CD4-positive, alpha-beta T cell treated with Interleukin-17A for 4 hours (primary cell): ENCODE data around the gene DDX24.
A peak's percentile ranks its signal among the peaks of the same experiment; 100 is the strongest.

ENCODE experiments used
- DNase-seq: peaks from one replicate; pipeline ENCODE4 v3.0.0-alpha.2; 2020; ENCODE audit warnings: mixed read lengths

DDX24 gene, protein sequence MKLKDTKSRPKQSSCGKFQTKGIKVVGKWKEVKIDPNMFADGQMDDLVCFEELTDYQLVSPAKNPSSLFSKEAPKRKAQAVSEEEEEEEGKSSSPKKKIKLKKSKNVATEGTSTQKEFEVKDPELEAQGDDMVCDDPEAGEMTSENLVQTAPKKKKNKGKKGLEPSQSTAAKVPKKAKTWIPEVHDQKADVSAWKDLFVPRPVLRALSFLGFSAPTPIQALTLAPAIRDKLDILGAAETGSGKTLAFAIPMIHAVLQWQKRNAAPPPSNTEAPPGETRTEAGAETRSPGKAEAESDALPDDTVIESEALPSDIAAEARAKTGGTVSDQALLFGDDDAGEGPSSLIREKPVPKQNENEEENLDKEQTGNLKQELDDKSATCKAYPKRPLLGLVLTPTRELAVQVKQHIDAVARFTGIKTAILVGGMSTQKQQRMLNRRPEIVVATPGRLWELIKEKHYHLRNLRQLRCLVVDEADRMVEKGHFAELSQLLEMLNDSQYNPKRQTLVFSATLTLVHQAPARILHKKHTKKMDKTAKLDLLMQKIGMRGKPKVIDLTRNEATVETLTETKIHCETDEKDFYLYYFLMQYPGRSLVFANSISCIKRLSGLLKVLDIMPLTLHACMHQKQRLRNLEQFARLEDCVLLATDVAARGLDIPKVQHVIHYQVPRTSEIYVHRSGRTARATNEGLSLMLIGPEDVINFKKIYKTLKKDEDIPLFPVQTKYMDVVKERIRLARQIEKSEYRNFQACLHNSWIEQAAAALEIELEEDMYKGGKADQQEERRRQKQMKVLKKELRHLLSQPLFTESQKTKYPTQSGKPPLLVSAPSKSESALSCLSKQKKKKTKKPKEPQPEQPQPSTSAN

DNA sequence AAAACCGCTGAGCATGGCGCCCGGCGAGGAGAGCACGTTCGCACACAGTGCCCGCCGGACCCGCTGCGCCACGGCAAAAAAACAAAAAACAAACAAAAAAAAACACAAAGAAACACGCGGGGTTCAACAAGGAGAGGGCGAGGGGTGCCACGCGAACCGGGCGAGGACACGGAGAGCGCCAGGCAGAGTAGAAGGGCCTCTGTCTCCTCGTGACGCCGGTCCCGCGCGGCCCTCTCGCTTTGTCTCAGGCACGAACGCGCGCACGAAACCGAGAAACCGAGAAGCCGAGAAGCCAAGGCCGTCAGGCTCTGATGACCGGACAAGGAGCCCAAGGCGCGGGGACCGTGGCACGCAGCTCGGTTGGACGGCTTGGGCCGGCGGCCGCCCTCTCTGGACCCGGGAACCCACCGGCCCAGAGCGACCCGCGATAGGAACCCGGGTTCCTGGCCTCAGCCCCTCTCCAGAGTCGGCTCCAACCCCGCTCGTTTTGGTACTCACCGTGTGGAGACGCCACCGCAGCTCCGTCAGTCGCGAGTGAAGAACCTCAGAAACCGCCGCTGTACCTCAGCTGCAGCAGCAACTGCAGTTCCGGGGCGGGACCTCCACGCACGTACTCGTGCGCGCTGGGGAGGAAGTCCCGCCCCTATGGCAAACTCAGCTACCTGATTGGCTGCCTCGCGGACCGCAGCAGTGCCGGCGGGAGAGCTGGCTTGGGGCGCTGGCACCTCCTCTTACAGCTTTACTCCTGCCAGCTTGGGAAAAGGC, at the start of gene DDX24, which contains the start of gene IFI27L1:
Gene DDX24, minus strand, starts transcription at position 582 of the 765 bp plus-strand sequence. CDS start 1,460 bp downstream, outside the sequence.
Gene IFI27L1, plus strand, starts transcription at position 690 of the 765 bp plus-strand sequence. CDS start 15,628 bp downstream, outside the sequence.
- DNase-seq: peak; percentile 98

DNA sequence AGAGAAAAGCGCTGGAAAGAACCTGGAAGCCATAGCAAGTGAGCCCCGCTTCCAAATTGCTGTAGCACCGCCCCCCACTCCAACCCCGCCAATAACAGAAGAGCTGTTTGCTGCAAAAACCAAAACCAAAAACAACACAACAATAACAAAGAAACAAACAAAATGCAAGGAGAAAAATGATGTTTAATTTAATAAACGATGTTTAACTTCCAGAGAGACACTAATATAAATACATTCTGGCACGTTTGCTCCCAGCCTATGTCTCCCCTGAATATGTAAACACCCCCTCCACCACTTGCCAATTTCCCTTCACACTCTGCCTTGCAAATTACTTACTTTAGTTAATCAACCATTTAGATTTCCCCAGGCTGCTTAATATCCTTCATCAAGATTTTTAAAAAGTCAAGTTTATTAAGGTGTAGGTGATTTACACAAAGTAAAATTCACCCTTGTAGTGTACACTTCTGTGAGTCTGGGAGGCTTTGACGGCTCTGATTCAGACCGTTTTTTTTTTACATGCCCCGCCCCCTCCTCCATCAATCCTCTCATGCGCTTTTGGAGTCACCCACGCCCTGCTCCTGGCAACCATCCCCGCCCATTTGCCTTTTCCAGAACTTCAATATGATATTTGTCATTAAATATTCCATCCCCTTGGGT, 48.9 kb upstream of the DDX24 start:
- DNase-seq: peak; percentile 67

DNA sequence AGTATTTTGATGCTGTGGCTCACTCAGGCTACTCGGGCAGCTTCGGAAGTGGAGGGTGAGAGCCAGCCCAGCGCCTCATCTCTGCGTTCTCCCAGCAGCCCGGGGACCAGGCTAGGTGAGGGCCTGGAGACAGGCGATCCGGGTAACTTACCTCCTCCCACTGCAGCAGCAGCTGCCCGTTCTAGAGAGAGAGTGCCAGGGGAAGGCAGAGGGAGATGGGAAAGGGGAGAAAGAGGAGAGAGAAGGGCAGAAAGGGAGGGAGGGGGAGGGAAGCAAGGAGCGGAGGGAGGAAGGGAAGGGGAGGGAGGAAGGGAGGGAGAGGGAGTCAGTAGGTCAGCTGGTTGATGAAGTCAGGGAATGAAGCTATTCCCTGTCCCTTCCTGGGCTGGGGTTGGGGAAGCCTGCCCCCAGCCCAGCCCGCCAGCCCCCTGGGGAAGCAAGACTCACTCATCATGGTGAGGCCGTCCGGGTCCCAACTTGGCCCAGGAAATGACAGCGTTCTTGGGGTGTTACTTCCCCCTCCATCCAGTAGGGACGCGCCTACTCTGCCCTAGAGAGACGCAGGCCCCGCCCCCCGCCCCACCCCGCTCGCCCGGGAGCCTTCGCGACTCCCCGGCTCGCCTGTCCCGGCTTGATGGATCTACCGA, 48.2 kb upstream of the DDX24 start, which contains the start of gene IFI27L2:
Gene IFI27L2, minus strand, starts transcription at position 494 of the 647 bp plus-strand sequence. Its CDS starts 40 bp downstream, at position 454.
- DNase-seq: peak; percentile 85

DNA sequence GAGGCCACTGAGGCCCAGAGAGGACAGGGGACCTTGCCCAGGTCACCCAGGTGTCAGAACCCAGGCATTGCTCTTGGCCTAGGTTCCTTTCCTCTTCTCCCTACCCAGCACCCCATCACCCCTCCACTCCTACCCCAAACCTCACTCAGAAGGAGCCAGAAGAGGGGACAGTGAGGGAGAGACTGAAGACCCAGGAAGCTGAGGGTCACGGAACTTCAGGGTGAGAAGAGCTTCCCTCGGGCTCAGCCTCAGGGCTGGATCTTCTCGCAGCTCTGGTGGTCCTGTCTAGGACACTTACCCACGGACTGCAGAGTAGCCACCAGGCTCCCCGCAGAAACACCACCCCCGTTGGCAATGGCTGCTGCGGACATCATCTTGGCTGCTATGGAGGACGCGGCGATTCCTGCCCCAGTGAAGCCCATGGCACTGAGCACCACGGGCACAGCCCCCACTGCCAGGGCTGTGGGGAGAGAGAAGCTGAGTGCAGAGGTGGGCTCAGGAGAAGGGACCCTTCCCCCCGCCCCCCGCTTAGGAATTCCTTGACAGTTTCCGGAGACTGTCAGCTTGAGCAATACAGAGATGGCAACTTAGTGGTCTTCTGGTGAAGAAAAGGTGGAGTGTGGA, 47.3 kb upstream of the DDX24 start:
- DNase-seq: no peak

DNA sequence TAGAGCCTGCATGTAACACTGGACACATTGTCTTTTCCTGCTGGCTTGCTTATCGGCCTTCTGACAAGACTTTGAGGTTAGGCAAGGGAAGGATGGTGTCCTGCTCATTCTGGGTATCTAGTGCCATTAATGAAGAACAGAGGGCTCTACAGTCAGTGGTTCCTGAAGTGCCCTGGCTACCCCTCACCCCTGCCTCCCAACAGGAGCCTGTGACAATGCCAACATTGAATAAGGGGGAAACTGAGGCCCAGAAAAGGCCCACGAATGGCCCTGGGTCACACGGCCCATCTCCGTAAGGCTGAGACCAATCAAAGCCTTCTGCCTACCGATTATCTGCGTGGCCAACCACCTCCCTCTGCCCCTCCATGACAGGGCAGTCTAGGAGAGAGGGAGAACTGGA, 46.3 kb upstream of the DDX24 start:
- DNase-seq: no peak

DNA sequence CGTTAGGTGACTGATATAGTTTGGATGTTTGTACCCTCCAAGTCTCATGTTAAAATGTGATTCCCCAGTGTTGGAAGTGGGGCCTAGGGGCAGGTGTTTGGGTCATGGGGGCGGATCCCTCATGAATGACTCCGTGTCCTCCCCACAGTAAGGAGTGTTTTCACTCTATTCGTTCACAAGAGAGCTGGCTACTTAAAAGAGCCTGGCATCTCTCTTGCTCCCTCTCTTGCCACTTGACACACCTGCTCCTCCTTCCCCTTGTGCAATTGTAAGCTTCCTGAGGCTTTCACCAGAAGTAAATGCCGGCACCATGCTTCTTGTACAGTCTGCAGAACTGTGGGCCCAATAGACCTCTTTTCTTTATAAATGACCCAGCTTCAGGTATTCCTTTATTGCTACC, 45.8 kb upstream of the DDX24 start:
- DNase-seq: no peak

DNA sequence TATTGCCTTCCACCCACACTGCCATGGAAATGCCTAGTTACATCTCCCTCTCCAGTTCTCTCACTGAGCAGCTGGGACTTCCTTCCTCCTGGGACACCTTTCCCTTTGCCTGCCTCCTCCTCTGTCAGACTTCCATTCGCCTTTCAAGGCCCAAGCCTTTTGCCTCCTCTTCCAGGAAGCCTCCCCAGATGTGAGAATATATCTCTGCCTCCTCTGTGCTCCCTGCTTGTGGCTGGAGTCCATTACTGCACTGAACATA, 45.3 kb upstream of the DDX24 start:
- DNase-seq: no peak

DNA sequence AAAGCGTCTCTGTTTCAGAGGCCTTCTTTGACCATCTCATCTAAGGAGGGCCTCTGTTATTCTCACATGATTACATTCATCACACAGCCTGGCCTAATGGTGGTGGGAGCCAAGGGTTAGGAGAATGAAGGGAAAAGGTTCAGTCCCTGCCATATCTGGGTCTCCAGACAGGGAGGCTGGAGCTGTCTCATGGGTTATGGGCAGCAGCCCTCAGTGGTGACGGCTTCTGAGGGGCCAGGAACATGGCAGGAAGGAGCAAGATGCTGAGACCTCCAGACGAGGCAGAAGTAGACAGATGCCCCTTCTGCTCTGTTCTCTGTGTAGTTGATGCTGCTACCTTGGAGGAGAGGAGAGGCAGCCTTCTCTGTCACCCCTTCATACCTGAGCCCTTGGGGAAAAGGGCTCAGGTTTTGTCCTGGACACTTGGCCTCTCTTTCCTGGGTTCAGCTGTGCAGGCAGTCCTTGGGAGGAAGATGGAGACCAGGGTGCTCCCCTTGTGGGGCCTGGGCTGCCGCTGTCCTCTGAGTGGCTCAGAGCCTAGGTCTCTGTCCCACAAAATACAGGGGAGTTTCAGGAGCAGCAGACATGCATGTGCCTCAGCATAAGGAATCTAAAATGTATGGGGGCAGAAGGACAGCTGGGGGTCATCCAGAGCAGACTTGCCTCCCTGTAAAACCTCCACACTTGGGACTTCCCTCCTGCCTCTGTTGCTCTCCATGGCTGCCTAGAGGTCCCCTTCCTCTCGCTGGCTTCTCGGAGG, 44.8 kb upstream of the DDX24 start:
- DNase-seq: no peak

DNA sequence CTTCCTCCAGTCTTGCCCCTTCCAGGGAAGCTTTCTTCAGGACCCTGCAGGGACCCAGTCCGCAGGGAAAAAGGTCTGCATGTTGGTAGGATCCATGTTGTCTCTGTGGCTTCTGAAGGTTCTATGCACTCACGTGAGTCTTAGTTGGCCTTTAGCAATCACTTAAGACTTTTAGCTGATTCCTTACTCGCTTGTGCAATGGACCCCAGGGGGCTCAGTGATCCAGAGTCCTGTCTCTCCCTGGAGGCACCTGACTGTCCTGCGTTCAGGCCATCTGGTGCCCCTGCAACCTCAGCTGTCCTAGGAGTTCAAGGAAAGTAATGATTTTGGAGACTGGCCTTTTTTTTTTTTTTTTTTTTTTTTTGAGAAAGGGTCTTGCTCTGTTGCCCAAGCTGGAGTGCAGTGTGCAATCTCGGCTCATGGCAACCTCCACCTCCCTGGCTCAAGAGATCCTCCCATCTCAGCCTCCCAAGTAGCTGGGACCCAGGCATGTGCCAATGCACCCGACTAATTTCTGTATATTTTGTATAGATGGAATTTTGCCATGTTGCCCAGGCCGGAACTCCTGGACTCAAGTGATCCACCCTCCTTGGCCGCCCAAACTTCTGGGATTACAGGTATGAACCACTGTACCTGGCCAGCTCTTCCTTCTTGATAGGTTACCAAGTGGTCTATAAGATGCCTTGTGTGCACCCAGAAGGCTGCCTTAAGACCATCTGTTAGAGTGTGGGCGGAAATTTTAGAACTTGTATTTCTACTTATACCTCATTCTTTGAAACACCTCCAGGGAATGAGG, 43.8 kb upstream of the DDX24 start:
- no peak for DNase-seq

DNA sequence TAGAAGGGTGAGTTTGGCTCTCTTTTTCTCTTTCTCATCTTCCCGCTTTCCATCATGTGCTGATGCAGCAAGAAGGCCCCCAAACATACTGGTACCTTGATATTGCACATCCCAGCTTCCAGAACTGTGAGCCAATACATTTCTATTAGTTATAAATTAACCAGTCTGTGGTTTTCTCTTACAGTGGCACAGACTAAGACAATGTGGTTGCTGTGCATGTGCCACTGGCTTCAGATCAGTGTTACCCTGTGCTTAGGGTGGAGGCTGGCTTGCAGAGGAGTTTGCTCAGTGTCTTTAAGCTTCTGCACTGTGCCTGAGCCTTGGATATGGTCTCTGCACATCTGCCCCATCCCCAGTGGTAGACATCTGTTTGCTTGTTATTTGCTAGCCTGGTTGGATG, 42.9 kb upstream of the DDX24 start:
- DNase-seq: no peak

DNA sequence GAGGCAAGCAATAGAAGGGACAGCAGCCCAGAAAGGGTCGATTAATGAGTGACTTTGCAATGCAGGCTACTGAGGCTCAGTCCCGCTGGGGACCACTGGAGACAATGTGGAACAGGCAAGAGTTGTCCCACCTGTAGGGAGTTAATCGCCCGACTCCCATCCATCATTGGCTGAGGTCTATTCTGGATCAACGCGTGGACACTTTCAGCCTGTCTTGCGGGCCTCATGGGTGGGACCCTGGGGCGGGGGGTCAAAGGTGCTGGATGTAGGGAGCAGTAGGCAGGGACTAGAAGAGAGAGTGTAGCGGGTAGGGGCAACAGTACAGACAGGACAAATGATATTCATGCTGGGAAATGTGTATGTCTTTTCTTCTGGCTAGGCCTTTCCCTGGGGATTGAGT, 42.3 kb upstream of the DDX24 start:
- no peak for DNase-seq

DNA sequence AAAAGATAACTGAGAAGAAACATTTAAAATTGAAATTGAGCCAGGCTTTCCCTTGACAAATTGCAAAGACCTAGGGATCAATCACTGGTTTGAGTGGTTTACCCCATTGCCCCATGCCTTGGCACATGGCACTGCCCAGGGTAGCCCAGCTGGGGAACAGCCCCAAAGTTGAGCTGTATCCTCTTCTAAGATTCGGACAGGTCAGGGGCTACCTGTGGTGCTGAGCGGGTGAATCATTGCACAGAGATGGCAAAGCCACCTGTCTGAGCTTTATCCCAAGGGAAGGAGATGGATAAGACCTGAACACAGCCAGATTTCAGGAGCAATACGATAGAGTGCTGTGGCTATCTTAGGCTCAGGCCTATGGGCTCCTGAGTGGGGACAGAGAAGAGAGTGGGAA, 41.4 kb upstream of the DDX24 start:
- no peak for DNase-seq

DNA sequence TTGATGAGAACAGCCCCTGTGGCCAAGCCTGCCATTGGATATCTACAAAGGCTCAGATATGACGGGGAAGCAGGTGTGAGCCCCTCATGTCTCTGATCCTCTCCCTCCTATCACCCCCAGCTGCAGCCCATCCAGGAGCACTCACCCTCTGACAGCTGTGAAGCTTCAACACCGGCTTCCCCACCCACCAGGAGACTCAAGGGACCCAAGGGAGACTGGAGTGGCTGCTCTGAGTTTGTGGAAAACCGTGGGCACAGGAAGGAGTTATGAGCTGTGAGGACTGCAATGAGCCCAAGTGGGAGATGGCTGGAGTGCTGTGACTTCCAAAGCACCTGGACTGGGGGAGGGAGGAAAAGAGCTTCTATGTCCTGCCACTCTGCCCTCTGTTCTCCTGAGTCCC, 40.5 kb upstream of the DDX24 start:
- DNase-seq: no peak

DNA sequence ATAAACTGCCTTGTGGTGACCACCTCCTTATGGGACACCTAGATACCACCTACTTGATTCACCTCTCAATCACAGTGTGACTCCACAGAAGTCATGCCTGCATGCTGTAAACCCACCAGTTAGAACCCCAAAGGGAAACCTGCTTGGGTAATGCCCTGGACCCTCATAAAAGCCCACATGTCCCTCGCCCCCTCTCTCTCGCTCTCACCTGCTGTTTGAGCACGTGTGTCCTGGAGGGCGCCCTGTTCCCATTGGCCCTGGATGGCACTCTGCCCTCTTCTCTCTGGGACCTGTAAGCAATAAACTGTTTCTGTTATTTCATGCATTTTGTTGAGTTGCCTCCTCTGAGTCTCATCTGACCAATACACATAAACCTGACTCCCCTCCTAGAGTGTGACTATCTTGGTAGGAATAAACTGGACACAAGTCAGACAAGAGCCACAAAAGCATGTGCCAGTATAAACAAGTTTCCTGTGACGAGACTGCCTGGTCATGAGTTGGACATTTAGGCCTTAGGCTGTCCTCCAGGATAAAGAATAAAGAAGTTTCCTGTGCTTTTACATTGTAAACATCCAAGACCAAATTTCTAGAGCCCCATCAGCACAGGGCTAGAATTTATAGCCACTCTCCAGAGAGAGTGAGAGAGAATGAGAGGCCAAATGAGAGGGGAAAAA, 39.8 kb upstream of the DDX24 start:
- DNase-seq: no peak

DNA sequence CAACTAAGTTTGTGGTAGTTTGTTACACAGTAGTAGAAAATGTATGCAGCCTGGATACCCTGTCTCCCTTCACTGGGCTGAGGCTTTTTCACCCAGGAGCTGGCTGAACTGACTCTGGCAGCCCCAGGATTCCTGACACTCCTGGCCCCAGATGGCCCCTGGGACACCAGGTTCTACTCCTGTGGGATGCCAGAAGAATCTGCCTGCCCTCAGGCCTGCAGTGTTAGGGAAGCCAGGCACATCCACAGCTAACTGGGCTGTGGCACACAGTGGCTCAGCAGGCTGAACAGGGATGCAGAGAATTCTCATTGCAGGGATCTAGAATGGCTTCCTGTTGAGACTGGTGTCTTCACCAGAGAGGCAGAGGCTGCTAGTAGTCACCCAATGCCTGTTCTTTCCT, 38.1 kb upstream of the DDX24 start:
- DNase-seq: no peak

DNA sequence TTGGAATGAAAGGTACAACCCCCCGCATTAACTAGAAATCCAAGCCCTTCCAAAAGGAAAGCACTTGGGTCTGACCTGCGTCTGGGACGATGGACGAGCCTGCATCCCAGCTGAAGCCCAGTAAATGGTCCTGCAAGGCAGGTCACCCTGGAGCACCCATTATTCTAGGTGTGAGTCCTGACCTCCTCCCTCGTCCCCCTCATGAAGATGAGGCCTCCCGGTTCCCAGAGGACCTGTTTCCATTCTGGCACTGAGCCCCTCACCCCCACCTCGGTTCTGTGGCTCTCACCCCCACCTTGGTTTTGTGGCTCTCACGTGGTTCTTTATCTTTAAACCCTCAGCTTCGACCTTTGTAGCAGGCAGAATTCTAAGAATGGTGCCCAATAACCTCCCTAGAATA, 36.9 kb upstream of the DDX24 start:
- no peak for DNase-seq

DNA sequence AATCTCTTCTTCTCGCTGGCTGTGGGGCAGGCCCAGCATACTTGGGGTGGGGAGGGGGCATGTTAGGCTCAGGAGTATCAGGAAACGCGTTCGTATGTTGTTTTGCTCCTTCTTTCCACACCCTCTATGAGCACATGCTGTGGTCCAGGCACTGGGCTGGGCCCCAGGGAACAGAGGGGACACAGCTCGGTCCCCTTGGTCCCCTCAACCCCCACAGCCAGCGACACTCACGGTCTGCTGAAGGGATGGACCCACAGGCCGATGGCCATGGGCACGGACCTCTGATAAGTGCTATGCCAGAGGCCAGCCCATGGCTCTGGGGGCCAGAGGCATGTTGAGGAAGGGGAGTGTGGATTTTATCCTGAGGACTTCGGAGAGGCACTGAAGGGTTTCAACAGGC, 35.7 kb upstream of the DDX24 start:
- no peak for DNase-seq

DNA sequence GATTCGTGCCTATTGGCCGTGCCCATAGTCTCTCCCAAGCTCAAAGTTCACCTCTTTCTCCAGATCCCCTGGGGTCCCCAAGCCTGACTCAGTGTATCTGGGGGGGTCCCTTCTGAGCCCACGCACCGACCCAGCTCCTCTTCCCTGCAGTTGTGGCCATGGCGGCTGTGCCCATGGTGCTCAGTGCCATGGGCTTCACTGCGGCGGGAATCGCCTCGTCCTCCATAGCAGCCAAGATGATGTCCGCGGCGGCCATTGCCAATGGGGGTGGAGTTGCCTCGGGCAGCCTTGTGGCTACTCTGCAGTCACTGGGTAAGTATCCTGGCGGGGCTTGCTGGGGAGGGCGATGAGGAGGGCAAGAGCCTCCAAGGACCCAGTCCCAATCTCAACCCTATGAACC, 34.6 kb upstream of the DDX24 start:
- DNase-seq: no peak

DNA sequence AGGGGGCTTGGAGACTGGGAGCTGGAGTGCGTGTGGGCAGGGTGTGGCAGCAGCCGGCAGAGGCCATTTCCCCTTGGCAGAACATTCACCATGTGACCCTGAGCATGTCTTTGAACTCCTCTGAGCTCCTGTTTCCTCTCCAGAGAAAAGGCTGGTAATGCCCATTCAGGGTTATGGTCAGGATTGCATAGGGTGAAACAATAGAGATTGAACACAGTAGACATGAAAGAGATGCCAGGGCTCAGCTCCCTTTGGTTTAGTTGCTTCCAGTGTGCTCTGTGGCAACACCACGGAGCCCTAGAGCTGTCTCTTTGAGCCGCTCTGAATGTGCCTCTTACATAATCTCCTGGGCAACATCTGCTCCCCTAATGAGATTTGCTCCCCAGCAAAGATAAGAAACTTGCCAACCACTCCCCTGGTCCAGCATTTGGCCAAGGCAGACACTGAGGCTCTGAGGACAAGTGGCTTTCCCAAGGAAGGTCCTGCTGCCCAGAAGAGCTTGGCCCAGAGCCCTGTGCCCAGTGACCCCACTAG, 34.1 kb upstream of the DDX24 start:
- DNase-seq: no peak
